RWPE1 (cell line): ENCODE data around the gene TOP2A.

Source experiments
- CTCF ChIA-PET: fragments of 350-600 bp; sonication (Branson Sonifier 250); formaldehyde crosslinking; extraction: SDS; loops from one replicate; lab custom pipeline; 2021; lab: Yijun Ruan, JAX
- POLR2A ChIA-PET: fragments of 400-600 bp; formaldehyde crosslinking; extraction: SDS; loops from one replicate; lab custom pipeline; 2020; ENCODE audit warnings: antibody characterized with exemption; ENCODE audit not compliant: low non-redundant PET; lab: Yijun Ruan, JAX
- DNase-seq: peaks from one replicate; pipeline ENCODE4 v3.0.0; 2012; ENCODE audit warnings: low spot score
- H3K27ac ChIP-seq: fragments of 450-650 bp; 2 replicates; pipeline ENCODE4 v1.5.1; 2017
- CTCF ChIP-seq: fragments of 450-650 bp; conservative IDR thresholded peaks from 2 replicates; pipeline ENCODE4 v1.5.1; 2017; ENCODE audit warnings: low read depth, mild to moderate bottlenecking

Gene TOP2A

GRCh38 chr17:40462343-40463121, 44.8 kb upstream of the TOP2A start:
- no peak for DNase-seq
- ChIA-PET CTCF (no interaction called here), POLR2A (no interaction called here)
- H3K27ac ChIP-seq, result 0 out of 2 replicates have a peak overlapping the region, but pooled peaks have one; percentile 7
- TF ChIP-seq CTCF, result no peak

GRCh38 chr17:40461732-40462342, 44.1 kb upstream of the TOP2A start:
- TF ChIP-seq CTCF, result no peak
- POLR2A ChIA-PET, result no interaction called here
- CTCF ChIA-PET, result no interaction called here
- DNase-seq, result no peak
- no peak overlapping the region for H3K27ac ChIP-seq

- DNase-seq, result no peak
- POLR2A ChIA-PET, result interaction anchor here (0.8 kb wide), 1 partner anchor 17 kb away, joined by 3 read pairs; no protein-coding TSS in a partner anchor
- TF ChIP-seq CTCF, result no peak
- CTCF ChIA-PET, result interaction anchor here (0.7 kb wide), 1 partner anchor 747 kb away, joined by 3 read pairs; no protein-coding TSS in a partner anchor
- no peak overlapping the region for H3K27ac ChIP-seq
These were observed 43.5 kb upstream of the TOP2A start for GRCh38 chr17:40460968-40461731.

GRCh38 chr17:40460604-40460967, 42.9 kb upstream of the TOP2A start:
- CTCF ChIA-PET, result interaction anchor here (0.7 kb wide), 1 partner anchor 748 kb away, joined by 3 read pairs; no protein-coding TSS in a partner anchor
- TF ChIP-seq CTCF, result no peak
- POLR2A ChIA-PET, result interaction anchor here (0.8 kb wide), 1 partner anchor 17 kb away, joined by 3 read pairs; no protein-coding TSS in a partner anchor
- H3K27ac ChIP-seq, result peak overlapping the region; percentile 39; the same call in 1 of the 2 replicates
- no peak for DNase-seq

GRCh38 chr17:40459636-40460603, 42.2 kb upstream of the TOP2A start:
- POLR2A ChIA-PET, result no interaction called here
- CTCF ChIA-PET, result interaction anchor here (0.7 kb wide), 1 partner anchor 748 kb away, joined by 3 read pairs; no protein-coding TSS in a partner anchor
- H3K27ac ChIP-seq, result peak overlapping the region; percentile 39
- no peak for DNase-seq
- no peak for TF ChIP-seq CTCF
